ENCODE measurements around the gene MRPL48.

DNA sequence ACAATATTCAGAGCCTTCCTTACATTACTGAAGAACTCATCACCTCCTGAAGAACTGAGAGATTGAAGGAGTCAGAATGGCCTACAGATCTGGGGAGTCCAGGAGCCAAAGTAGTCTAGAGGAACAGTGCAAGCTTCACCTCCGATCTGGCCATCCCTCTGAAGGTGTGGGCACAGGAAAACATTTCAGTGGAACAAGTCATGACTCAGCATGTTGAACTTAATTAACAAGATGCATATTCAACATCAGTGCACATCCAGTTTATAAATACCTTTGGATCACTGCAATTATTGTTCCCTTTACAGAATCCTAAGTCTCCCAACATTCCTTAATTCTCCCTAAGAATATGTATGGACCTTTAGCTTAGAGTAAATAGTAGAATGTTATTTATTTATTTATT, 114.6 kb downstream of the MRPL48 start:
- TF ChIP-seq, protein P1, sequence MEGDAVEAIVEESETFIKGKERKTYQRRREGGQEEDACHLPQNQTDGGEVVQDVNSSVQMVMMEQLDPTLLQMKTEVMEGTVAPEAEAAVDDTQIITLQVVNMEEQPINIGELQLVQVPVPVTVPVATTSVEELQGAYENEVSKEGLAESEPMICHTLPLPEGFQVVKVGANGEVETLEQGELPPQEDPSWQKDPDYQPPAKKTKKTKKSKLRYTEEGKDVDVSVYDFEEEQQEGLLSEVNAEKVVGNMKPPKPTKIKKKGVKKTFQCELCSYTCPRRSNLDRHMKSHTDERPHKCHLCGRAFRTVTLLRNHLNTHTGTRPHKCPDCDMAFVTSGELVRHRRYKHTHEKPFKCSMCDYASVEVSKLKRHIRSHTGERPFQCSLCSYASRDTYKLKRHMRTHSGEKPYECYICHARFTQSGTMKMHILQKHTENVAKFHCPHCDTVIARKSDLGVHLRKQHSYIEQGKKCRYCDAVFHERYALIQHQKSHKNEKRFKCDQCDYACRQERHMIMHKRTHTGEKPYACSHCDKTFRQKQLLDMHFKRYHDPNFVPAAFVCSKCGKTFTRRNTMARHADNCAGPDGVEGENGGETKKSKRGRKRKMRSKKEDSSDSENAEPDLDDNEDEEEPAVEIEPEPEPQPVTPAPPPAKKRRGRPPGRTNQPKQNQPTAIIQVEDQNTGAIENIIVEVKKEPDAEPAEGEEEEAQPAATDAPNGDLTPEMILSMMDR (IDR thresholded peaks at IDR 0.05; ENCODE audit: control extremely low read depth in 1 of 3, insufficient read depth in 1 of 3, low read depth in 1 of 3, low read length in 3 of 3) = no peak
- TF ChIP-seq POLR2A (IDR thresholded peaks at IDR 0.05; ENCODE audit: control extremely low read depth in 1 of 2, low read depth in 2 of 2, low read length in 2 of 2) = no peak
- no peak for TF ChIP-seq BRCA1 (IDR thresholded peaks at IDR 0.05; ENCODE audit: low read depth, low read length)
